ENCODE results near the gene MAT2A. TPM values are rescaled to one million over a fixed set of nuclear protein-coding genes. Genes with fewer than 3 reads are reported as not detected.
A peak's percentile ranks its signal among the peaks of the same experiment; 100 is the strongest.

MAT2A gene
- total and polyA plus RNA-seq, 9 of the 15 experiments (the other 6 are each of a cell fraction or from before 2014, with no cell fraction given) = 130 to 1,027 (median 240) TPM

GRCh38 chr2:85584857-85585780, 46.2 kb downstream of the MAT2A start (continued):
- TF ChIP-seq MTA3 (IDR thresholded peaks at IDR 0.05; ENCODE audit: borderline replicate concordance) (peak; percentile 89; the same call in 1 of the 2 replicates), ZBTB5 (IDR thresholded peaks at IDR 0.05) (no peak), SAFB (IDR thresholded peaks at IDR 0.05; ENCODE audit: borderline replicate concordance, low read depth, low read length) (no peak), ZNF384 (IDR thresholded peaks at IDR 0.05; ENCODE audit: low read depth, low read length) (no peak), RERE (CRISPR knock-in tag; IDR thresholded peaks at IDR 0.05; ENCODE audit: borderline replicate concordance) (no peak), ZNF766 (CRISPR knock-in tag; conservative IDR thresholded peaks at IDR 0.05) (no peak), SAP30 (IDR thresholded peaks at IDR 0.05; ENCODE audit: borderline replicate concordance, insufficient read depth, low read depth, low read length, poor library complexity, severe bottlenecking) (no peak), RBBP5 (IDR thresholded peaks at IDR 0.05; ENCODE audit: borderline replicate concordance, insufficient read depth, low read length, poor library complexity, severe bottlenecking) (no peak), CTBP1 (IDR thresholded peaks at IDR 0.05; ENCODE audit: borderline replicate concordance) (peak; percentile 98), HEY1 (CRISPR knock-in tag; IDR thresholded peaks at IDR 0.05; ENCODE audit: borderline replicate concordance) (no peak), ZFP36 (IDR thresholded peaks at IDR 0.05; ENCODE audit: low read depth, low read length, partially characterized antibody) (no peak), HMBOX1 (IDR thresholded peaks at IDR 0.05) (peak; percentile 80), MCM7 (IDR thresholded peaks at IDR 0.05) (no peak), ZNF41 (CRISPR knock-in tag; conservative IDR thresholded peaks at IDR 0.05) (no peak), ELF1 (tag; IDR thresholded peaks at IDR 0.05) (peak; percentile 80), E2F5 (CRISPR knock-in tag; IDR thresholded peaks at IDR 0.05) (no peak)

Measured in K562 (cell line).